ENCODE results near the gene CSF1. TPM values are rescaled to one million over a fixed set of nuclear protein-coding genes. Genes with fewer than 3 reads are reported as not detected.

Gene CSF1
- total and polyA plus RNA-seq, 2 of the 13 experiments (the other 11 are each of a cell fraction or from before 2014, with no cell fraction given), result 4.6 to 13.3 TPM

DNA sequence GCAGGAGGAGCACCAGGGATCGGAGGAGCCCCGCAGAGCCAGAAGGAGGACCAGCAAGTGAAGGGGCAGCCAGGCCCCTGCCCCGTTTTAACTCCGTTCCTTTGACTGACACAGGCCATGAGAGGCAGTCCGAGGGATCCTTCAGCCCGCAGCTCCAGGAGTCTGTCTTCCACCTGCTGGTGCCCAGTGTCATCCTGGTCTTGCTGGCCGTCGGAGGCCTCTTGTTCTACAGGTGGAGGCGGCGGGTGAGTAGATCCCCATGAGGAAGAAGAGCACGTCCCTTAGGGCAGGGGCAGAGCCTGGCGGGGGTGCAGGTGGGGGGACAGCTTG lies 13.3 kb downstream of the CSF1 start:
- no TSS peak for BruUV-seq (replicated peaks)
- no peak for DNase-seq (ENCODE audit: low spot score)
- H2AFZ ChIP-seq (ENCODE audit: low read length), result no peak overlapping the region
- no peaks in the 10 kb centered on the region for H3K9me3 ChIP-seq (ENCODE audit: low read length)
- intact Hi-C loops (cut with micrococcal nuclease; ENCODE audit: unreplicated experiment) (loop anchor here (1.0 kb wide), 2 partner anchors 56 to 60 kb away; partner anchors contain the start of gene AHCYL1), in situ Hi-C loops (cut with HindIII; ENCODE audit: extremely low pct_ligation_motif_present, low pct_unique_long_range_greater_than_20kb) (loop anchor here (5.0 kb wide), 1 partner anchor 58 kb away; the partner anchor contains the start of gene AHCYL1)
- peaks cover 14 to 64% of the 10 kb centered on the region in 2 experiments; a peak in 4 of 5 replicates for H3K36me3 ChIP-seq (replicated peaks in 1 of 2; ENCODE audit: control insufficient read depth in 1 of 2, insufficient read depth in 2 of 2, low read length in 2 of 2)
- ChIA-PET POLR2A (interaction anchor here (1.0 to 1.5 kb wide), 3 partner anchors 11 to 61 kb away, joined by 3 to 6 read pairs (median 4); partner anchors contain the start of gene AHCYL1), CTCF (ENCODE audit: low intra/inter-chr PET ratio, low total read pairs) (interaction anchor here (2.2 to 2.3 kb wide), 3 partner anchors 57 to 147 kb away, joined by 6 to 36 read pairs (median 21); partner anchors contain the start of gene AHCYL1)
- H3K79me2 ChIP-seq (ENCODE audit: insufficient read depth, low read length), result no peaks in the 10 kb centered on the region
- no peaks in the 10 kb centered on the region for H3K27me3 ChIP-seq (ENCODE audit: control insufficient read depth in 1 of 2, insufficient read depth in 2 of 2, low read length in 2 of 2)
- H3K4me3 ChIP-seq (replicated peaks in 1 of 3; ENCODE audit: insufficient read depth in 1 of 3, low read depth in 2 of 3, low read length in 3 of 3), result no peak overlapping the region
- peaks cover 25% of the 10 kb centered on the region for H3K4me1 ChIP-seq (ENCODE audit: insufficient read depth, low read length)
- H4K20me1 ChIP-seq (ENCODE audit: insufficient read depth, low read length), result no peaks in the 10 kb centered on the region
- no peak for FAIRE-seq
- H3K9ac ChIP-seq (ENCODE audit: insufficient read depth, low read depth, low read length), result no peak overlapping the region
- no peak overlapping the region for H3K4me2 ChIP-seq (ENCODE audit: low read depth, low read length)
- no peak overlapping the region for H3K27ac ChIP-seq (ENCODE audit: extremely low read length, insufficient read depth, low read length)
- 93% methylated on average over 12 of the region's 12 CpGs for WGBS (ENCODE audit: low lambda C conversion rate)
- no peak for ATAC-seq
- TF ChIP-seq PRPF4 (IDR thresholded peaks at IDR 0.05; ENCODE audit: low read depth, low read length, poor library complexity, severe bottlenecking) (no peak), ZNF10 (CRISPR knock-in tag; IDR thresholded peaks at IDR 0.05; ENCODE audit: borderline replicate concordance, low read depth) (no peak), MTF2 (CRISPR knock-in tag; IDR thresholded peaks at IDR 0.05; ENCODE audit: borderline replicate concordance) (no peak), ZSCAN29 (CRISPR knock-in tag; conservative IDR thresholded peaks at IDR 0.05) (no peak), ZBTB42 (CRISPR knock-in tag; IDR thresholded peaks at IDR 0.05) (no peak), STAG1 (CRISPR knock-in tag; IDR thresholded peaks at IDR 0.05) (no peak), NFKB2 (CRISPR knock-in tag; IDR thresholded peaks at IDR 0.05; ENCODE audit: borderline replicate concordance) (no peak), ZBTB38 (CRISPR knock-in tag; IDR thresholded peaks at IDR 0.05) (no peak), SIN3B (IDR thresholded peaks at IDR 0.05; ENCODE audit: low read length) (no peak), NR2F1 (CRISPR knock-in tag; IDR thresholded peaks at IDR 0.05) (no peak), NRL (CRISPR knock-in tag; IDR thresholded peaks at IDR 0.05; ENCODE audit: borderline replicate concordance) (no peak), ZNF251 (CRISPR knock-in tag; IDR thresholded peaks at IDR 0.05) (no peak), ZNF761 (CRISPR knock-in tag; conservative IDR thresholded peaks at IDR 0.05) (no peak), ZXDC (CRISPR knock-in tag; IDR thresholded peaks at IDR 0.05) (no peak), PCBP2 (optimal IDR thresholded peaks at IDR 0.05; ENCODE audit: low read depth, low read length, poor library complexity, severe bottlenecking) (no peak), ZMYM2 (CRISPR knock-in tag; IDR thresholded peaks at IDR 0.05) (no peak), ZNF781 (CRISPR knock-in tag; IDR thresholded peaks at IDR 0.05; ENCODE audit: borderline replicate concordance, not compliant biosample characterization) (no peak)
- TF ChIP-seq, protein P1, sequence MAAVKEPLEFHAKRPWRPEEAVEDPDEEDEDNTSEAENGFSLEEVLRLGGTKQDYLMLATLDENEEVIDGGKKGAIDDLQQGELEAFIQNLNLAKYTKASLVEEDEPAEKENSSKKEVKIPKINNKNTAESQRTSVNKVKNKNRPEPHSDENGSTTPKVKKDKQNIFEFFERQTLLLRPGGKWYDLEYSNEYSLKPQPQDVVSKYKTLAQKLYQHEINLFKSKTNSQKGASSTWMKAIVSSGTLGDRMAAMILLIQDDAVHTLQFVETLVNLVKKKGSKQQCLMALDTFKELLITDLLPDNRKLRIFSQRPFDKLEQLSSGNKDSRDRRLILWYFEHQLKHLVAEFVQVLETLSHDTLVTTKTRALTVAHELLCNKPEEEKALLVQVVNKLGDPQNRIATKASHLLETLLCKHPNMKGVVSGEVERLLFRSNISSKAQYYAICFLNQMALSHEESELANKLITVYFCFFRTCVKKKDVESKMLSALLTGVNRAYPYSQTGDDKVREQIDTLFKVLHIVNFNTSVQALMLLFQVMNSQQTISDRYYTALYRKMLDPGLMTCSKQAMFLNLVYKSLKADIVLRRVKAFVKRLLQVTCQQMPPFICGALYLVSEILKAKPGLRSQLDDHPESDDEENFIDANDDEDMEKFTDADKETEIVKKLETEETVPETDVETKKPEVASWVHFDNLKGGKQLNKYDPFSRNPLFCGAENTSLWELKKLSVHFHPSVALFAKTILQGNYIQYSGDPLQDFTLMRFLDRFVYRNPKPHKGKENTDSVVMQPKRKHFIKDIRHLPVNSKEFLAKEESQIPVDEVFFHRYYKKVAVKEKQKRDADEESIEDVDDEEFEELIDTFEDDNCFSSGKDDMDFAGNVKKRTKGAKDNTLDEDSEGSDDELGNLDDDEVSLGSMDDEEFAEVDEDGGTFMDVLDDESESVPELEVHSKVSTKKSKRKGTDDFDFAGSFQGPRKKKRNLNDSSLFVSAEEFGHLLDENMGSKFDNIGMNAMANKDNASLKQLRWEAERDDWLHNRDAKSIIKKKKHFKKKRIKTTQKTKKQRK (IDR thresholded peaks at IDR 0.05; ENCODE audit: low read length), result no peak

Data from HepG2 (cell line).